Measurements from ENCODE around the gene ADSS2. TPM values are rescaled to one million over a fixed set of nuclear protein-coding genes. Genes with fewer than 3 reads are reported as not detected.

The ADSS2 gene
- total RNA-seq, 4 donors from 2014 or later, result 13.7 to 47.0 (median 27.3) TPM

- H3K27ac ChIP-seq, result no peak overlapping the region
- no peak overlapping the region for H3K4me3 ChIP-seq
- H3K9me3 ChIP-seq, result no peaks in the 10 kb centered on the region
- H3K36me3 ChIP-seq, result no peaks in the 10 kb centered on the region
- DNase-seq, result no peak
- 83 to 93% methylated on average over 1 to 3 of the region's 3 CpGs for WGBS, 2 donors (ENCODE audit: low coverage in 1 of 2)
- no peaks in the 10 kb centered on the region for H3K4me1 ChIP-seq
- intact Hi-C loops (cut with DNase I; ENCODE audit: low total_unique reads) (no loop called here), in situ Hi-C loops (cut with MboI; ENCODE audit: low pct_ligation_motif_present in 1 of 4, low pct_unique_long_range_greater_than_20kb in 1 of 4, low sequenced_read_pairs in 3 of 4) (no loop called here)
- H3K27me3 ChIP-seq, result no peaks in the 10 kb centered on the region
- TF ChIP-seq POLR2AphosphoS5 (IDR thresholded peaks at IDR 0.05), result no peak
- TF ChIP-seq EP300 (IDR thresholded peaks at IDR 0.05; ENCODE audit: low read depth), result no peak
- TF ChIP-seq CTCF (IDR thresholded peaks at IDR 0.05), result no peak
- TF ChIP-seq POLR2A (IDR thresholded peaks at IDR 0.05), result no peak
Measured at GRCh38 chr1:244384066-244384465, 67.6 kb downstream of the ADSS2 start.

GRCh38 chr1:244383278-244383884 is 68.3 kb downstream of the ADSS2 start:
- intact Hi-C loops (cut with DNase I; ENCODE audit: low total_unique reads), result no loop called here
- 93 to 97% methylated on average over 2 to 4 of the region's 4 CpGs for WGBS, 2 donors (ENCODE audit: low coverage in 1 of 2)
- Histone ChIP-seq H3K4me3 (no peak overlapping the region), H3K9me3 (no peaks in the 10 kb centered on the region), H3K36me3 (no peaks in the 10 kb centered on the region), H3K4me1 (no peaks in the 10 kb centered on the region), H3K27ac (no peak overlapping the region), H3K27me3 (no peaks in the 10 kb centered on the region)
- no peak for DNase-seq
- no peak for TF ChIP-seq EP300 (IDR thresholded peaks at IDR 0.05; ENCODE audit: low read depth)
- no peak for TF ChIP-seq POLR2AphosphoS5 (IDR thresholded peaks at IDR 0.05)
- no peak for TF ChIP-seq CTCF (IDR thresholded peaks at IDR 0.05)
- TF ChIP-seq POLR2A (IDR thresholded peaks at IDR 0.05), result no peak
- in situ Hi-C loops (cut with MboI; ENCODE audit: low pct_ligation_motif_present in 1 of 4, low pct_unique_long_range_greater_than_20kb in 1 of 4, low sequenced_read_pairs in 3 of 4), result no loop called here

- TF ChIP-seq POLR2AphosphoS5 (IDR thresholded peaks at IDR 0.05), result no peak
- no peak for TF ChIP-seq EP300 (IDR thresholded peaks at IDR 0.05; ENCODE audit: low read depth)
- no peak for TF ChIP-seq CTCF (IDR thresholded peaks at IDR 0.05)
- TF ChIP-seq POLR2A (IDR thresholded peaks at IDR 0.05), result no peak
- 78 to 79% methylated on average over 7 of the region's 7 CpGs for WGBS, 2 donors (ENCODE audit: low coverage in 1 of 2)
- Histone ChIP-seq H3K27me3 (no peaks in the 10 kb centered on the region), H3K4me3 (no peak overlapping the region), H3K9me3 (no peaks in the 10 kb centered on the region), H3K36me3 (no peaks in the 10 kb centered on the region), H3K4me1 (no peaks in the 10 kb centered on the region), H3K27ac (no peak overlapping the region)
- intact Hi-C loops (cut with DNase I; ENCODE audit: low total_unique reads) (no loop called here), in situ Hi-C loops (cut with MboI; ENCODE audit: low pct_ligation_motif_present in 1 of 4, low pct_unique_long_range_greater_than_20kb in 1 of 4, low sequenced_read_pairs in 3 of 4) (no loop called here)
- DNase-seq, result no peak
Measured at GRCh38 chr1:244381878-244382565, 69.7 kb downstream of the ADSS2 start.

GRCh38 chr1:244376126-244376525 is 75.6 kb downstream of the ADSS2 start:
- Histone ChIP-seq H3K36me3 (no peaks in the 10 kb centered on the region), H3K4me1 (no peaks in the 10 kb centered on the region), H3K9me3 (no peaks in the 10 kb centered on the region), H3K4me3 (no peak overlapping the region), H3K27ac (no peak overlapping the region), H3K27me3 (no peaks in the 10 kb centered on the region)
- no peak for DNase-seq
- intact Hi-C loops (cut with DNase I; ENCODE audit: low total_unique reads), result no loop called here
- 80 to 81% methylated on average over 6 of the region's 6 CpGs for WGBS, 2 donors (ENCODE audit: low coverage in 1 of 2)
- in situ Hi-C loops (cut with MboI; ENCODE audit: low pct_ligation_motif_present in 1 of 4, low pct_unique_long_range_greater_than_20kb in 1 of 4, low sequenced_read_pairs in 3 of 4), result no loop called here
- TF ChIP-seq POLR2AphosphoS5 (IDR thresholded peaks at IDR 0.05), result no peak
- no peak for TF ChIP-seq CTCF (IDR thresholded peaks at IDR 0.05)
- no peak for TF ChIP-seq EP300 (IDR thresholded peaks at IDR 0.05; ENCODE audit: low read depth)
- no peak for TF ChIP-seq POLR2A (IDR thresholded peaks at IDR 0.05)

All from transverse colon (tissue), 4 donors.